Measurements from ENCODE around the gene TMEM260.
A peak's percentile ranks its signal among the peaks of the same experiment; 100 is the strongest.

Gene TMEM260

GRCh38 chr14:56581041-56581727, 1.6 kb downstream of the TMEM260 start:
- Histone ChIP-seq H4K20me1 (ENCODE audit: insufficient read depth, low read length, poor library complexity, severe bottlenecking) (peaks cover 28% of the 10 kb centered on the region), H2AFZ (ENCODE audit: low read length) (no peak overlapping the region), H3K9me2 (replicated peaks; ENCODE audit: low read depth, low read length) (no peaks in the 10 kb centered on the region), H3K4me2 (ENCODE audit: low read depth, low read length, poor library complexity, severe bottlenecking) (peak overlapping the region; percentile 88), H3K27me3 (ENCODE audit: insufficient read depth, low read length, poor library complexity, severe bottlenecking) (no peaks in the 10 kb centered on the region), H3K79me2 (ENCODE audit: insufficient read depth, low read length) (peaks cover 53% of the 10 kb centered on the region), H3K4me3 (ENCODE audit: low read length, poor library complexity, severe bottlenecking) (peak overlapping the region; percentile 96), H3F3A (ENCODE audit: low read depth) (no peaks in the 10 kb centered on the region), H3K9me3 (ENCODE audit: insufficient read depth, low read depth, low read length) (no peaks in the 10 kb centered on the region), H3K9ac (ENCODE audit: low read depth, low read length, poor library complexity, severe bottlenecking) (peak overlapping the region; percentile 82), H3K4me1 (ENCODE audit: insufficient read depth, low read length, poor library complexity, severe bottlenecking) (peaks cover 36% of the 10 kb centered on the region), H3K36me3 (ENCODE audit: insufficient read depth, low read length) (no peaks in the 10 kb centered on the region)
- TF ChIP-seq EZH2phosphoT487 (IDR thresholded peaks at IDR 0.05; ENCODE audit: borderline replicate concordance) (no peak), CTCF (conservative IDR thresholded peaks at IDR 0.05; ENCODE audit: low read length) (no peak)

GRCh38 chr14:56585461-56586084, 6.0 kb downstream of the TMEM260 start:
- H2AFZ ChIP-seq (ENCODE audit: low read length) = no peak overlapping the region
- H3K27me3 ChIP-seq (ENCODE audit: insufficient read depth, low read length, poor library complexity, severe bottlenecking) = no peaks in the 10 kb centered on the region
- no peaks in the 10 kb centered on the region for H3K9me2 ChIP-seq (replicated peaks; ENCODE audit: low read depth, low read length)
- TF ChIP-seq EZH2phosphoT487 (IDR thresholded peaks at IDR 0.05; ENCODE audit: borderline replicate concordance) (no peak), CTCF (conservative IDR thresholded peaks at IDR 0.05; ENCODE audit: low read length) (no peak)
- H3K4me1 ChIP-seq (ENCODE audit: insufficient read depth, low read length, poor library complexity, severe bottlenecking) = peaks cover 28% of the 10 kb centered on the region
- peaks cover 23% of the 10 kb centered on the region for H4K20me1 ChIP-seq (ENCODE audit: insufficient read depth, low read length, poor library complexity, severe bottlenecking)
- H3K9ac ChIP-seq (ENCODE audit: low read depth, low read length, poor library complexity, severe bottlenecking) = no peak overlapping the region
- H3K4me3 ChIP-seq (ENCODE audit: low read length, poor library complexity, severe bottlenecking) = no peak overlapping the region
- H3K79me2 ChIP-seq (ENCODE audit: insufficient read depth, low read length) = peaks cover 42% of the 10 kb centered on the region
- no peak overlapping the region for H3K4me2 ChIP-seq (ENCODE audit: low read depth, low read length, poor library complexity, severe bottlenecking)
- H3F3A ChIP-seq (ENCODE audit: low read depth) = no peaks in the 10 kb centered on the region
- peaks cover 10% of the 10 kb centered on the region; the same call in 1 of the 2 replicates for H3K36me3 ChIP-seq (ENCODE audit: insufficient read depth, low read length)
- H3K9me3 ChIP-seq (ENCODE audit: insufficient read depth, low read depth, low read length) = no peaks in the 10 kb centered on the region

- Histone ChIP-seq H3K27me3 (ENCODE audit: insufficient read depth, low read length, poor library complexity, severe bottlenecking) (no peaks in the 10 kb centered on the region), H3F3A (ENCODE audit: low read depth) (no peaks in the 10 kb centered on the region), H3K79me2 (ENCODE audit: insufficient read depth, low read length) (peaks cover 21% of the 10 kb centered on the region), H3K9me3 (ENCODE audit: insufficient read depth, low read depth, low read length) (no peaks in the 10 kb centered on the region), H3K4me1 (ENCODE audit: insufficient read depth, low read length, poor library complexity, severe bottlenecking) (peaks cover 9% of the 10 kb centered on the region), H2AFZ (ENCODE audit: low read length) (no peak overlapping the region), H4K20me1 (ENCODE audit: insufficient read depth, low read length, poor library complexity, severe bottlenecking) (peaks cover 3% of the 10 kb centered on the region), H3K4me2 (ENCODE audit: low read depth, low read length, poor library complexity, severe bottlenecking) (no peak overlapping the region), H3K9ac (ENCODE audit: low read depth, low read length, poor library complexity, severe bottlenecking) (no peak overlapping the region), H3K9me2 (replicated peaks; ENCODE audit: low read depth, low read length) (no peaks in the 10 kb centered on the region), H3K4me3 (ENCODE audit: low read length, poor library complexity, severe bottlenecking) (no peak overlapping the region), H3K36me3 (ENCODE audit: insufficient read depth, low read length) (peaks cover 11% of the 10 kb centered on the region; the same call in 1 of the 2 replicates)
- TF ChIP-seq EZH2phosphoT487 (IDR thresholded peaks at IDR 0.05; ENCODE audit: borderline replicate concordance) (no peak), CTCF (conservative IDR thresholded peaks at IDR 0.05; ENCODE audit: low read length) (no peak)
These were observed 8.1 kb downstream of the TMEM260 start for GRCh38 chr14:56587701-56588100.
